Fibroblast of skin of left biceps (primary cell): ENCODE results near the gene ARHGAP4.

Source experiments
- DNase-seq, 2 experiments: peaks; one replicate each; pipeline ENCODE4 v3.0.0-alpha.2; 2013; ENCODE audit warnings: low read depth in 2 of 2

The ARHGAP4 gene

GRCh38 chrX:153945956-153946943 lies 20.2 kb upstream of the ARHGAP4 start:
- no peak for DNase-seq

GRCh38 chrX:153944800-153945150 lies 18.7 kb upstream of the ARHGAP4 start:
- DNase-seq = no peak

- DNase-seq = no peak
Observed at GRCh38 chrX:153944140-153944799, 18.2 kb upstream of the ARHGAP4 start, which contains the start of gene RENBP. Gene RENBP, minus strand, starts transcription at chrX:153944643. Its CDS starts 33 bp downstream, at chrX:153944610.

DNA sequence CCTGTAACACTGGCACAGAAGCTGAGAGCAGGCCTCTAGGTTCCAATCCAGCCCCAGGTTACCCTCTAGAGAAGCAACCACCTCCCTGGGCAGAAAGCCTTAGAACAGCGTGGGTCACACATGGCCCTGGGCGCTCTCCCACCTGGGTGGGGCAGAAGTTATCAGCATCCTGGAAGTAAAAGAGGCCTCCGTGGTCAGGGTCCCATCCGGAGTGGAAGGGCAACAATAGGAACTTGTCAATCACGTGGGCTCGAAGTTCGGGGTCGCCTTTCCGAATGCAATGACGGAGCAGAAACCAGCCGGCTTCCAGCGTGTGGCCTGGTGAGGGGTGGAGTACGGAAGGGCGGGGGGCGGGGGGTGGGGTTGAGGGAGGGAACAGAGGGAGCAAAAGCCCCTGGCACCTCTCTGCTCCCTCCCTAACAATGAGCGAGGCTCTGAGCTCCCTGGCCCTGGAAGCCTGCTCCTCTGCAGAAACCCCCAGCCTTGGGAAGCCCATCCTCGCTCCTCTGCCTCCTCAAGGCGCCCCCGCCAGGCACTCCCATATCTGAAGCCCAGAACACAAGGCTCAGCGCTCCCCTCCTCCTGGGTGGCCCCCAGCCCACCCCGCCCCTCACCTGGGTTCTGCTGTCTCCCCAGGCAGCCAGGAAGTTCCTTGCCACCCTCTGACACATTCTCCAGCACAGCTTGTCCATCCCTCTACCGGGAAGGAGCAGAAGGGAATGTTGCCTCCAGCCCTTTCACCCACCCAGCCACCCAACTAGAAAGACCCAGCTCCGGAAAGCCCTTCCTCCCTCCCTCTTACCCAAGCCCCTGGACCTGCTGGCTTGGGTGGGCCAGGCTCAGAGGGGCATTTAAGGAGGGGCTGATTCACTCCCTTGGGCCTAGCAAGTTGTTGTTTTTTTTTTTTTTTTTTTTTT lies 15.5 kb upstream of the ARHGAP4 start:
- DNase-seq = no peak

DNA sequence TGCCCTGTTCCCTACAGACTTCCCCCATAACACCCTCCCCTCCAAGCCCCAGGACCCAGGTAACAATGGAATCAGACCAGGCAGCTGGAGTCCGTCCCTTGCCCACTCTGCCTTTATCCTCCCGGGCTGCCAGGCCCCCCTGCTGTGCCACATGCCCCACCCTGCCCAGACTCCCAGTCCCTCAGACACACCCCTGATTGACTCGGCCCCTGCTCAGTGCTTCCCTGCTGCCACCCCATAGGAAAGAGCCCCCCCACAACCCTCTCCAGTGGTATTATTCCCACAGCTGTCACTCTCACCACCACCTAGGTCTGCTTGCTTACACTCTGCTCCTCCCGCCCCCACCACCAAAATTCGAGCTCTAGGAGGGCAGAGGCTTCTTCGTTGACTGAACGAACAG lies 13.5 kb upstream of the ARHGAP4 start:
- no peak for DNase-seq

- no peak for DNase-seq
Observed at GRCh38 chrX:153938226-153938786, 12.2 kb upstream of the ARHGAP4 start.

GRCh38 chrX:153937056-153937455 lies 11.0 kb upstream of the ARHGAP4 start:
- DNase-seq = no peak

DNA sequence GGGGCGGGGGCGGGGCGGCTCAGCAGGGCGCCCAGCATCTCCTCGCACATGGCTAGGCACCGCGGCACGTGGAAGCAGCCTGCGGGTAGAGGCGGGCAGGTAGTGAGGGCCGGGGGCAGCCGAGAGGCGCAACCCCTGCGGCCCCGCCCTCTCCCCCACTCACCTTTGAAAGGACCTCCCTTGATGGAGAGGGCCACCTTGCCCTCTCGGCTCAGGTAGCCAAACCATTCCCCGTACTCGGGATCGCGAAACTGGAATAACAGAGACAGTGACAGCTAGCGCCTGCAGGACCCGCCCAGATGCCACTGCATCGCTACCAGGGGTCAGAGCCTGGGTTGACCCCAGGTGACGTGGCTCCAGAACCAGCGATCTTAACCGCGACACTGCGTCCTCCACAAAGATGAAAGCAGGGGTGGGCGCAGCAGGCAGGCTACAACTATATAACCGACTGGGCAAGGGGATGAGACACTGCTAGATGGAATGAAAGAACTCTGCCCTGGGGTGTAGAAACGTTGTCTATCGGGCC lies 9.3 kb upstream of the ARHGAP4 start:
- no peak for DNase-seq

- DNase-seq = peak in 1 of 2 experiments; percentile 27
Observed at GRCh38 chrX:153934762-153935325, 8.8 kb upstream of the ARHGAP4 start, which contains the start of gene NAA10. Gene NAA10, minus strand, starts transcription at chrX:153935037. Its CDS starts 133 bp downstream, at chrX:153934904.

GRCh38 chrX:153934148-153934761 lies 8.2 kb upstream of the ARHGAP4 start:
- DNase-seq = no peak

DNA sequence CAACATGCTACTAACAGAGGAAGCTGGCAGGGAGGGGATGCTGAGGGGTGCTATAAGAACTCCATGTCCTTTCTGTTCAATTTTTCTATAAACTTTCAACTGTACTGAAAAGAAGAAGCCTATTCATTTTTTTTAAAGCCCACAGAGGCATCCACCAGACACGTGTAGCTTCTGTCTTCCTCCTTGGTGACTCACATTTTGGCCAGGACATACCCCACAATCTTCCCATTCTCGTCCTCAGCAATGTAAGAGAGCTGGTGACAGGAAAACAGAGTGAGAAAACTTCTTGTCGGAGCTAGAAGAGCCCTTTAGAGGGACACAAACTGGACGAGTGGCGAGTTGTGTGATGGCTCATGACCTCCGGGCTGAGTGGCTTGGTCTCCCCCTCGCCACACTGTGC lies 7.7 kb upstream of the ARHGAP4 start:
- DNase-seq = no peak

DNA sequence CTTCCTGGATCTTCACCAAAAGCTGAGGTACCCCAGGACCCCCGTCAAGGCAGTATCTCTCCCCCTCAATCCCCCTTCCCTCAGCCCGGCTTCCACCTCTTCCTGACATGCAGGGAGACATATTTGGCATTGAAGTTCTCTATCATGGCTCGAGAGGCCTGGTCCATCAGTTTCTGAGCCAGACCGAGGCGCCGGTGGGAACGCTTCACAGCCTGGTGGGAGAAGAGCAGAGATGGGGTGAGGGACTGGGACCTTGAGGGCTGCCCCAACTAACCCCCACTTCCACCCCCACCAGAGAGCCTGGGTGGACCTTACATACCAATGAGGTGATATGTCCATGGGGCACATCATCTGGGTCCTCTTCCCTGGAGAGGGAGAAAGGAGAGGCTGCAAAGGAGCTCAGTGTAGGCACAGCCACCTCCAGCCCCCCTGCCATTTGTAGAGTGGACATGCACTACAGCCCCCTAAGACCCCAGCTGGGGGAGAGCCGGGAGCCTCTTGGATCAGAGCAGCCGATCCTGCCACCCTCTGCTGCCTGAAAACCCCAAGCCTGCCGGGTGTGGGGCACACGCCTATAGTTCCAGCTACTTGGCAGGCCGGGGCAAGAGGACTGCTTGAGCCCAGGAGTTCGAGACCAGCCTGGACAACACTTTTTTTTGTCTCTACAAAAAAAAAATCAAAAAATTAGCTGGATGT lies 6.3 kb upstream of the ARHGAP4 start:
- no peak for DNase-seq

DNA sequence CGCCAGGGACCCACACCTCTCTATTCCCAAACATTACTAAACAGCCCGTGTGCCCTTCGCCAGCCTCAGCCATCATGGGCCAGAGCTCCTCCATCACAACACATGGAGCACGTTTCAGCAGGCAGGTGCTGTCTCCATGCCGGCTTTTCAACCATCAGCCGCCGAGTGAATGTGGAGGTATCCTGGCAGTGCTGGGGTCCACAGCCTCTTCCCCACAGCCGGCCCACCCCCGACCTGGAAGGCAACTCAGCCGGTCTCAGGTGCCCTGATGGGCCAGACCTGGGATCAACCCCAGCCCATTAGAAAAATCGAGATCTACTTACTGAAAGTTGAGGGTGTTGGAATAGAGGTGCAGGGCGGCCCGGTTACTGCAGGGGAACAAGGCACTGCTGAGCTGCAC lies 5.7 kb upstream of the ARHGAP4 start:
- DNase-seq = no peak

DNA sequence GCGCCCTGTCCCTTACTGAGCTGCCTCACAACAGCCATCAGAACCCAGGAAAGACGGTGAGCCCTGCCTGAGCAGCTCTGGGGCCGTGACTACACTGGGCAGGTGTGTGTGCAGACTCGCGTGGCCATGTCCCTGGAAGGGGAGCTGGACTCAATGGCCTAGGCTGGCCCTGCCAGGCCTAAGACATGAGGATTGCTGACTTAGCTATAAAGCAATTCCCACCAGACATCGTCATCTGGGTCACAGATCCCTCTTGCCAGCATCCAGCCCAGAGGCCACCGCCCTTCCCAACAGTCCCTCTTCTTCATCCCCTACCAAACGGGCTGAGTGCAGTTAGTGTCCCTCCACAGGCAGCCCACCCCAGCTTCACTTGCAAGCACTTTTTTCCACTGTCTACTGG lies 5.1 kb upstream of the ARHGAP4 start:
- no peak for DNase-seq

DNA sequence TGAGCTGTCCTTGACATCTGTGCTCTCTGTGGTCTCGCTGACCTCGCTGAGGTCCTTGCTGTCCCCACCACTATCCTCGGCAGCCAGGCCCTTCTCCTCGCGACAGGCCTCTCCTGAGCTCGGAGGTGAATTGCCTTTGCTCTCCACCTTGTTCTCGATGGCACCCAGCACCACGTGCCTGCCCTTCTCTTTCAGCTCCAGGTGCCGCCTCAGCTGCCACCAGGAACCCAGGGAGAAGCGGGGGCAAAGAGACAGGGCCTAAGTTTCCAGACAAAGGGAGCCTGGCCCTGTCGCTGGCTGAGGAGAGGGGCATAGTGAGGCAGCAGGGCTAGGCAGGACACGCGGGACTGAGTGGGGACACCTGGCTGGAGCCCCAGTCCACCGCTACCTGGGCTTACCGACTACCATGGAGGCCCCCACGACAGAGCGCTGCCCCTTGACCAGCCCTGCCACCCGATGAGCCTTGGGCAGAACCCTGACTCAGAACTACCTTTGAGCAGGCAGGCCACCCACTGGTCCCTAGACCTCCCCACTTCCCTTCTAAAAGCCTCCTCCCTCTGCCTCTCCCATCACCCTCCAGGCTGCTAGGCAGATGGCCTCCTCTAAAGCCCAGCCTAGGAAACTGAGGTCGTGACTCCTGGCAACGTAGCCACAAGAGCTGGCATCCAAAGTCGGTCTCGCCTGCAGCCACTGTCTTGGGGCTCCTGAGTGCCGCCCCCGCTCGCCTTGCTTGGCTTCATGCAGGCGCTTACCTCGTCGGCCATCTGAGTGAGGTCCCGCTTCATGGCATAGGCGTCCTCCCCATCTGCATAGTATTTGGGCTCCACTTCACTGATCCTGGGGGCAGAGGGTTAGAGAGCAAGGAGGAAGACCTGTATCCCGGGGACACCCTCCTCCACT lies 4.2 kb upstream of the ARHGAP4 start:
- DNase-seq = no peak

DNA sequence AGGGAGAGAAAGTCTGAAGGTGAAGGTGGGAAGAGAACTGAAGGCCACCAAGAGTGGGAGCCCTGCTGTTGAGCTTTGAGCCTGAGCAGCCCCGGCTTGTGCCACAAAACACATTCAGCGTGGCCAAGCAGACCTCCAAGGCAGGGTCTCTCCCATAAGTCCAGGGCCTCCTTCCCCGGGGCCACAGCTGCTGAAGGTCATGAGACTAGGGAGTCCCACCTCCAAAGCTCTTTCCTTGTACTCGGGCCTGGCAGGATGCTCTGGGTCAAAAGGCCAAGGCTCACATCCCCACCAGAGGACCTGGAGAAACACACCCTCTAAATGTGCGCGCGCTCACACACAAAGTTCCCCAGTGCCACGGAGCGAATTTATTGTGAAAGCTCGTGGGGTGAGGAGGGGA lies 3.5 kb upstream of the ARHGAP4 start:
- no peak for DNase-seq

GRCh38 chrX:153928846-153929245 lies 2.8 kb upstream of the ARHGAP4 start:
- no peak for DNase-seq

- peak; percentile 92 for DNase-seq
Observed at GRCh38 chrX:153927922-153928760, 2.1 kb upstream of the ARHGAP4 start.
